GM12874 (cell line): ENCODE measurements around the gene ATXN7L1.

Experiments
- TF ChIP-seq, protein P1 (sequence below): IDR thresholded peaks from 2 replicates; pipeline ENCODE4 v1.5.1; 2011; ENCODE audit warnings: low read depth, mild to moderate bottlenecking, control low read depth, low read length, moderate library complexity; ENCODE audit not compliant: insufficient read depth

The ATXN7L1 gene

GRCh38 chr7:105775580-105775979 lies 100.8 kb downstream of the ATXN7L1 start:
- TF ChIP-seq, protein P1, sequence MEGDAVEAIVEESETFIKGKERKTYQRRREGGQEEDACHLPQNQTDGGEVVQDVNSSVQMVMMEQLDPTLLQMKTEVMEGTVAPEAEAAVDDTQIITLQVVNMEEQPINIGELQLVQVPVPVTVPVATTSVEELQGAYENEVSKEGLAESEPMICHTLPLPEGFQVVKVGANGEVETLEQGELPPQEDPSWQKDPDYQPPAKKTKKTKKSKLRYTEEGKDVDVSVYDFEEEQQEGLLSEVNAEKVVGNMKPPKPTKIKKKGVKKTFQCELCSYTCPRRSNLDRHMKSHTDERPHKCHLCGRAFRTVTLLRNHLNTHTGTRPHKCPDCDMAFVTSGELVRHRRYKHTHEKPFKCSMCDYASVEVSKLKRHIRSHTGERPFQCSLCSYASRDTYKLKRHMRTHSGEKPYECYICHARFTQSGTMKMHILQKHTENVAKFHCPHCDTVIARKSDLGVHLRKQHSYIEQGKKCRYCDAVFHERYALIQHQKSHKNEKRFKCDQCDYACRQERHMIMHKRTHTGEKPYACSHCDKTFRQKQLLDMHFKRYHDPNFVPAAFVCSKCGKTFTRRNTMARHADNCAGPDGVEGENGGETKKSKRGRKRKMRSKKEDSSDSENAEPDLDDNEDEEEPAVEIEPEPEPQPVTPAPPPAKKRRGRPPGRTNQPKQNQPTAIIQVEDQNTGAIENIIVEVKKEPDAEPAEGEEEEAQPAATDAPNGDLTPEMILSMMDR, result no peak

- TF ChIP-seq, protein P1, result no peak
Measured at GRCh38 chr7:105773030-105773460, 103.4 kb downstream of the ATXN7L1 start.

- TF ChIP-seq, protein P1, result no peak
Measured at GRCh38 chr7:105769901-105770628, 106.3 kb downstream of the ATXN7L1 start.

- TF ChIP-seq, protein P1, result no peak
Measured at GRCh38 chr7:105768898-105769507, 107.4 kb downstream of the ATXN7L1 start.

DNA sequence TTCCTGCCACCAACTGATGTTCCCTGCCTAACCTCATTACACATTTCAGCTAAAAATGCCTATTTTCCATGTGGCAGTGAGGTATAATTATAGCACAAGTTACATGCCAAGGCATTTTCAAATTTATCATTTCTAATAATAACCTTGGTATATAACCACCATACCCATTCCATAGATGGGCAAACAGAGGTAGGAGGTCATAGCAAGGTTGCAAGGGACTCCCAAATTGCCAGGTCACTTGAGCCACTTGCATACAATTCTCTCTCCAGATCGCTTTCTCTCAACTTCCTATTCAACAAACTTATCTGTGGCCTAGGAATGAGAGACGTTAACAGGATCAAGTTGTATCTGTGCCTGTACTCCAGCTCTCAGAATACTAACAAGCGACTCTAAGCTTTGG lies 108.3 kb downstream of the ATXN7L1 start:
- TF ChIP-seq, protein P1, result no peak

GRCh38 chr7:105766421-105767073 lies 109.9 kb downstream of the ATXN7L1 start:
- TF ChIP-seq, protein P1, result no peak

GRCh38 chr7:105765846-105766245 lies 110.6 kb downstream of the ATXN7L1 start:
- TF ChIP-seq, protein P1, result no peak
